Upper lobe of right lung (tissue), 1 donor: Measurements from ENCODE around the gene PSMB4. TPM values are rescaled to one million over a fixed set of nuclear protein-coding genes. Genes with fewer than 3 reads are reported as not detected.

ENCODE experiments used
- ATAC-seq: fragments of 200-7000 bp; cut with Tn5 transposase; one replicate; pipeline ENCODE4 v1.9.1; 2020; ENCODE audit warnings: mild to moderate bottlenecking, moderate library complexity
- DNase-seq: peaks from one replicate; pipeline ENCODE4 v3.0.0-alpha.2; 2020
- H3K27ac ChIP-seq: fragments of 200-600 bp; one replicate; pipeline ENCODE4 v1.8.0; 2022
- H3K27me3 ChIP-seq: fragments of 200-600 bp; one replicate; pipeline ENCODE4 v1.8.0; 2022; ENCODE audit warnings: mild to moderate bottlenecking
- H3K36me3 ChIP-seq: fragments of 200-600 bp; one replicate; pipeline ENCODE4 v1.8.0; 2022
- H3K4me1 ChIP-seq: fragments of 200-600 bp; one replicate; pipeline ENCODE4 v1.8.0; 2022
- H3K4me3 ChIP-seq: fragments of 200-600 bp; one replicate; pipeline ENCODE4 v1.8.0; 2022; ENCODE audit warnings: mild to moderate bottlenecking
- H3K9me3 ChIP-seq: fragments of 200-600 bp; one replicate; pipeline ENCODE4 v1.8.0; 2022
- intact Hi-C: fragments of 100-400 bp; cut with DNase I; formaldehyde crosslinking; loops from one replicate; pipeline ENCODE4 v1.11.0; 2022
- total RNA-seq: library from RNA; stranded (reverse); fragmentation: NEBNext Ultra II Directional; extraction: Animal tissue kit (Norgen Biotek cat#: 25700); gene quantifications from one replicate; pipeline ENCODE4 v1.2.1, GENCODE V29; 2021
- TF ChIP-seq, protein P1 (sequence below): fragments of 200-600 bp; IDR thresholded peaks from one replicate; pipeline ENCODE4 v1.8.0; 2022; ENCODE audit warnings: antibody characterized with exemption
- donor health status: DM: no; HTN: yes; CAD: no; lungs with severe emphysema.

The PSMB4 gene
- total RNA-seq, 1 donor from 2014 or later: 177 TPM

DNA sequence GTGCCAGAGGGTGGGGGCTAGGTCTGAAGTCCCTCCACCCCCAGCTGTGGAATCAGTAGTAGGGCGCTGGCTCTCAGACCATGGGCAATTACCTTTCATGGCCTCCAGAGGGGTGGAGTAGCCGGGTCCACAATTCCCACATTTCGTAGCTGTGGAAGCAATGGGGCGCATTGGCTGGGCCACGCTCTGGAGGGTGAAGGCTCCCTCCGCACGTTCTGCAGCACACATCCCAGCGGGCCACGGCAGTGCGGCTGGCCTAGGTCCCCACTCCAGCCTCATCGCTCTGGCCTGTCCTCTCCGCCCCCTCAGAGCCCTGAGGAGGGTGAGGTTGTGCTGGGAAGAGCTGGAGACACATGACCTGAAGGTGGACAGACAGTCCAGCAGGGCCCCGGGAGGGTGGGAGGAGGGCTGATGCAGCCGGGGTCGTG, 29.7 kb upstream of the PSMB4 start:
- no peak for ATAC-seq
- Histone ChIP-seq H3K4me1 (peaks cover 31% of the 10 kb centered on the region), H3K4me3 (peak overlapping the region; percentile 61), H3K36me3 (peaks cover 38% of the 10 kb centered on the region), H3K27me3 (no peaks in the 10 kb centered on the region), H3K27ac (peak overlapping the region; percentile 82), H3K9me3 (no peaks in the 10 kb centered on the region)
- intact Hi-C loops: no loop called here
- DNase-seq: no peak
- TF ChIP-seq, protein P1, sequence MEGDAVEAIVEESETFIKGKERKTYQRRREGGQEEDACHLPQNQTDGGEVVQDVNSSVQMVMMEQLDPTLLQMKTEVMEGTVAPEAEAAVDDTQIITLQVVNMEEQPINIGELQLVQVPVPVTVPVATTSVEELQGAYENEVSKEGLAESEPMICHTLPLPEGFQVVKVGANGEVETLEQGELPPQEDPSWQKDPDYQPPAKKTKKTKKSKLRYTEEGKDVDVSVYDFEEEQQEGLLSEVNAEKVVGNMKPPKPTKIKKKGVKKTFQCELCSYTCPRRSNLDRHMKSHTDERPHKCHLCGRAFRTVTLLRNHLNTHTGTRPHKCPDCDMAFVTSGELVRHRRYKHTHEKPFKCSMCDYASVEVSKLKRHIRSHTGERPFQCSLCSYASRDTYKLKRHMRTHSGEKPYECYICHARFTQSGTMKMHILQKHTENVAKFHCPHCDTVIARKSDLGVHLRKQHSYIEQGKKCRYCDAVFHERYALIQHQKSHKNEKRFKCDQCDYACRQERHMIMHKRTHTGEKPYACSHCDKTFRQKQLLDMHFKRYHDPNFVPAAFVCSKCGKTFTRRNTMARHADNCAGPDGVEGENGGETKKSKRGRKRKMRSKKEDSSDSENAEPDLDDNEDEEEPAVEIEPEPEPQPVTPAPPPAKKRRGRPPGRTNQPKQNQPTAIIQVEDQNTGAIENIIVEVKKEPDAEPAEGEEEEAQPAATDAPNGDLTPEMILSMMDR: no peak

GRCh38 chr1:151370211-151370911, 29.0 kb upstream of the PSMB4 start:
- Histone ChIP-seq H3K27me3 (no peaks in the 10 kb centered on the region), H3K9me3 (no peaks in the 10 kb centered on the region), H3K4me3 (peak overlapping the region; percentile 61), H3K4me1 (peaks cover 31% of the 10 kb centered on the region), H3K27ac (peak overlapping the region; percentile 82), H3K36me3 (peaks cover 30% of the 10 kb centered on the region)
- TF ChIP-seq, protein P1: no peak
- DNase-seq (peak; percentile 76), ATAC-seq (peak; percentile 45)
- intact Hi-C loops: no loop called here

DNA sequence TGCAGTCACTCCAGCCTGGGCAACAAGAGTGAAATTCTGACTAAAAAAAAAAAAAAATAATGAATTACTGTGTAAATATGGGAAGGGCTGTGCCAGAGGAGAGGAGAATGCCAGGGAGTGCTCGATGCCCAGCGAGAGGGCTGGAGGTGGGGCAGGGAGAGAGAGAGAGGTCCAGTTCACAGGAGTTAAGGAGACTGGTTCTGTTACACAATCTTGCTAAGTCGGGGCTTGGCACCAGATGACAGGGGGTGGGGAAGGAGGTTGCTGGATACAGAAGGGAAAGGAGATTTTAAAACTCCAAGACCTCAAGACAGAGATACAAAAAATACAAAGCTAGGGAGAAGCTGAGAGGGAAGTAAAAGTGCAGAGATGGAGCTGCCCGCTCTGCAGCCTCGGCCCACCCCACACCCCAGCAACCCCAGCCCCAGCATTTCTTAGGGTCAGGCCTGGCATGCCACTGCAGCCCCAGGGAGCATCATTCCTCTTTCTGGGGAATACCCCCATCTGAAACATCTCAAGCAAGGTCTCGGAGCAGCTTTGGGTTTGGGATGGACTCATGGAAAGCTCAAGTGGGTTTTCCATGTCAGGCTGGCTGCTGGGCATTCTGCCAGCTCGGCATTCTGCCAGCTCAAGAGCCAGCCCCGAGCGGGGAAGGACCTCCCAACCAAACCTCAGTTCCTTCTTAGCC, 27.9 kb upstream of the PSMB4 start:
- Histone ChIP-seq H3K36me3 (peaks cover 19% of the 10 kb centered on the region), H3K9me3 (no peaks in the 10 kb centered on the region), H3K27me3 (no peaks in the 10 kb centered on the region), H3K4me3 (peak overlapping the region; percentile 61), H3K4me1 (peaks cover 31% of the 10 kb centered on the region), H3K27ac (peak overlapping the region; percentile 82)
- DNase-seq: peak; percentile 90
- peak; percentile 84 for ATAC-seq
- intact Hi-C loops: no loop called here
- TF ChIP-seq, protein P1: no peak

DNA sequence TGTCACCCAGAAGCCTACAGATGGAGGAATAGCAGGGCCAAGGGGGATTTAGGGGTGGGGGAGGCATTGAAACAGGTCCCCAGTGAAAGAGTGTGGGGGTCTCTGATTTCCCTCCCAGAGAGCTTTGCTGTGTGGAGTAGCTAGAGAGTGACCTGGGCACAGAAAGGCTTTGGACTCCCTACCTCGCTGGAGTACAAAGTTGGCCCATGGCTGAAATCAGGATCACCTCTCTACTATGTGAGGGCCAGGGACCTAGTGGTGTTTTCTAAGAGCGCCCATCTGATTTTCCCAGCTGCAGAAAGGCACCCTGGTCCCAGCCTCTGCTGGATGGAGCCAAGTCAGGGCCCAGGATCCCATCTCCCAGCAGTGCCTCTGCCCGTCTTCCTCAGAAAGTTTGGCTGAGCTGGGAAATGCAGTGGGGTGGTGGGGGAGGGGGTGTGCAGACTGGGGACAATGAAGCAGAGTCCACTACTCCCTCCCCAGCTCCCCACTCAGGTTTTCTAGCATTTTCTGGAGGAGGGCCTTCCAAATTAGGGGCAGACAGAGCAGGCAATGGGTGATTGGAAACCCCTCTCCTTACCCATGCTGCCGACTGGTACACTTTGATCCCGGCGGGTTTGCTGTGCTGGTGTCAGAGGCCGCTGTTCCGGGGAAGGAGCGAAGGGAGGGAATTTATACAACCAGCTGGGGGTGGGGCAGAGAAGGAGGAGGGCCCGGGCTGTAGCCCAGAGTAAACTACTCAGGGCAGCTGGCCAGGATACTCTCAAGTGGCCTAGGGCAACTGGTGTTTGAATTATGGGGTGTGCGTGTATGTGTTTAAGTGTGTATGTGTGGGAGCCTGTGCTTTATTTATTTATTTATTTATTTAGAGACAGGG, 27.1 kb upstream of the PSMB4 start, which contains the start of gene SELENBP1:
Gene SELENBP1, minus strand, starts transcription at position 648 of the 877 bp plus-strand sequence. Its CDS starts 64 bp downstream, at position 584.
- Histone ChIP-seq H3K36me3 (peaks cover 11% of the 10 kb centered on the region), H3K4me3 (peak within 1 kb of the TSS; percentile 61), H3K9me3 (no peaks in the 10 kb centered on the region), H3K4me1 (peaks cover 31% of the 10 kb centered on the region), H3K27me3 (no peaks in the 10 kb centered on the region), H3K27ac (peak within 1 kb of the TSS; percentile 82)
- peak; percentile 82 for ATAC-seq
- TF ChIP-seq, protein P1: no peak
- peak; percentile 91 for DNase-seq
- intact Hi-C loops: no loop called here

- DNase-seq: no peak
- intact Hi-C loops: no loop called here
- no peak overlapping the region for H3K27ac ChIP-seq
- H3K4me1 ChIP-seq: peaks cover 23% of the 10 kb centered on the region
- no peak overlapping the region for H3K4me3 ChIP-seq
- peaks cover 4% of the 10 kb centered on the region for H3K36me3 ChIP-seq
- H3K27me3 ChIP-seq: no peaks in the 10 kb centered on the region
- ATAC-seq: no peak
- no peaks in the 10 kb centered on the region for H3K9me3 ChIP-seq
- TF ChIP-seq, protein P1: no peak
Measured at GRCh38 chr1:151373196-151373595, 26.2 kb upstream of the PSMB4 start.
